Epidermal melanocyte (primary cell): ENCODE measurements around the gene WNT7B.
"Not testable (repeated sequence)": the region's sequence is repeated elsewhere in the genome, so short reads cannot be mapped to it uniquely, and the experiment has no call there.

Experiments
- DNase-seq: peaks from one replicate; pipeline ENCODE4 v3.0.0; 2011; ENCODE audit warnings: low spot score; ENCODE audit not compliant: insufficient read length

The WNT7B gene

DNA sequence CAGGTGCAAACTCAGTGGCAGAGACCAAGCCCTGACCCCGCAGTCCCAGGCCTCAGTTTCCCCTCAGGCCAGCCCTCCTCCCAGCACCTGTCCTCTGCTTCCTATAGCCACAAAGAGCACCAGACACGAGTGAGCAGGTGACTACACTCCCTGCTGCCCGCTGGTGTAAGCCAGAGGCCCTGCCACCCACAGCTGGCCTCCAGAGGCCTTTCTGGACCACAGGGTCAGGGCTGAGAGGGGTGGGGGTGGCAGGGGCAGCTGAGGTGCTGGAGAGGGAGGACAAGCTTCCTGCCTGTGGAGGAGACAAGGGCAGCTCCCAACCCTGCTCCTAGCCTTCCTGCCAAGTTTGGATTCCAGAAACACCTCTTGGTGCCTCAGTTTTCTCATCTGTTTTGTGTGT is 31.3 kb upstream of the WNT7B start:
- no peak for DNase-seq

DNA sequence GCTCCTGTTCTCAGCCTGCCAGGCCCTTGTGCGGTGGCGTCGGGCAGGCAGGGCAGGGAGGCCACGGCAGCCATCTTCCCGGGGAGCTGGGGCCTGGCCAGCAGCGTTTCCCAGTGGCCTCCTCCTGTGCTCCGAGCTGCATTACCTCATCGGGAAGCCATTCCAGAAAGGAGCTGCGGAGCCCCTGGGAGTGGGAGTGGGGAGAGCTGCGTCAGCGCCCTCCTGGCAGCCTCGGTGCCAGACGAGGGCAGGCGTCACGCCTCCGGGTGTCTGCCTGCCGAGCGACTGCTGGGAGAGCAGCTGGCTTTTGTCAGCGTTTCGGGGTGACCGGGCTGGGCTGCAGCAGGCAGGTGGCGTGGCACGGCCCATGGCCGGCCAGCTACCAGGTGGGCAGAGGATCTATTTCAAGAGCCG is 30.9 kb upstream of the WNT7B start:
- DNase-seq = no peak

GRCh38 chr22:46007003-46007847 is 30.3 kb upstream of the WNT7B start:
- DNase-seq = no peak

GRCh38 chr22:46006379-46007002 is 29.5 kb upstream of the WNT7B start:
- DNase-seq = peak; percentile 96

GRCh38 chr22:46005116-46005705 is 28.2 kb upstream of the WNT7B start:
- DNase-seq = not testable (repeated sequence)

DNA sequence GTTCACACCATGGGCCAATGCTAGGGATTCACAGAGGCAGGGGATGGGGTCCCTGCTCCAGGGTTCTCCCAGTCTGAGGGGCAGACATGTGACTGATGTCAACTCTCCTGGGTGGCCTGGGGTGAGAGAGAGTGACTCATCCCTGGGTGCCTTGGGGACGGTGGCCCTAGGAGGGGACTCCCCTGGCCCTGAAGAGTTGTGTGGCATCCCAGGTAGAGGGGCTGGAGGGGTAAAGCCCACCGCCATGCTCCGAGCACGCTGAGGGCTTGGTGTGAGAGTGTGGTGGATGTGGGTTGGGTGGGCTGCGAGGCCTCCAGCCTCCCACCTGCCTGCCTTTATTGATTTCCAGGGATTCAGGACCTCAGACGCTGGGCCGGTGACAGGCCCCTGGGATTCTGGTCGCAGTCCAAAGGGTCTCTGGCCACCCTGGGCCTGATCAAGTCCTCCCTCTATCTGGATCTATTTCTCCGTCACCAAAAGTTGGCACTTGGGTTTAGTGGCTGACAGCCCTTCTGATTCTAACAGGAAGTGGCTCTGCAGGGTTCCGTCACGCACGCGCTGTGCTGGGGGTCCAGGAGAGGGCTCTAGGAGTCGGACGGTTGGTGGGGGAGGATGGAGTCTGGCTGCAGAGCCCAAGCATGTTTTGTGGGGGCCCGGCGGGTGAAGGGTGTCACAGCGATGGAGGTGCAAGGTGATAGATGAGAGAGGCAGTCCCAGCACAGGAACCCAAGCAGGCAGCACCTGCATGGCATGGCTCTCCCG is 27.3 kb upstream of the WNT7B start:
- DNase-seq = no peak

DNA sequence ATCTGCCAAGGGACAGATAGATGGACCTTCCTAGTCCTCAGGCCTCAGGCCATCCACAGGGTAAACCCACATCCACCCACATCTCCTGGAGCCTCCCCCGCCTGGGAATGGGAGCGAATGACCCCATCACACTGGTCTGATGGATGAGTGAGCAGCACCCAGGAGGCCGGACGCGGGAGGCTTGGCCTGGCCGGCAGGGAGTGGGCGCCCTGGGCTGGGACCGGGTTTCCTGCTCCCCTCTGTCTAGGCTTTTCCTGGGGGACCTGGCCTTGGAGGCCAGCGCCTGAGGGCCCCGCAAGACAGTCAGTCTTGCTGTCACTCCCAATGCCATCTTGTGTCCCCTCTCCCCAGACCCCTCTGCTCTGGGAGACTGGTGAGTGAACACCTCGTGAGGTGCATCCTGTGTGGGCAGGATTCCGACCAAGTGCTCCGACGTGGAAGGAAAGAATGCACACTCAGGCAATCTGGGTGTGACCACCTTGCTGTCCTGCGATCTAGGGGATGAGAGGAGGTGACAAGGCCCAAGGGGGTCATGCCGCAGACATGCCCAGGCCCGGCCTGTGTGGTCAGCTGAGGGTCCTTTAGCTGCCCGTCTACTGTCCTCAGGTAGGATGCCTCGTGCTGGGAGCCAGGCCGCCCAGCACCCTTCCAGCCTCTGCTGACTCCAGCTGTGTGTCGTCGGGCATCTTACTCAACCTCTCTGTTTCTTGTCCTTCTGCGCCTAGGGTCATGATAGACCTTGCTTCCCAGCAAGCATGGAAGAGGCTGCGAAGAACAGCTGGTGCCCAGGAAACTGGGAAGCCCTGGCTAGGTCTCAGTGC is 26.5 kb upstream of the WNT7B start:
- no peak for DNase-seq

DNA sequence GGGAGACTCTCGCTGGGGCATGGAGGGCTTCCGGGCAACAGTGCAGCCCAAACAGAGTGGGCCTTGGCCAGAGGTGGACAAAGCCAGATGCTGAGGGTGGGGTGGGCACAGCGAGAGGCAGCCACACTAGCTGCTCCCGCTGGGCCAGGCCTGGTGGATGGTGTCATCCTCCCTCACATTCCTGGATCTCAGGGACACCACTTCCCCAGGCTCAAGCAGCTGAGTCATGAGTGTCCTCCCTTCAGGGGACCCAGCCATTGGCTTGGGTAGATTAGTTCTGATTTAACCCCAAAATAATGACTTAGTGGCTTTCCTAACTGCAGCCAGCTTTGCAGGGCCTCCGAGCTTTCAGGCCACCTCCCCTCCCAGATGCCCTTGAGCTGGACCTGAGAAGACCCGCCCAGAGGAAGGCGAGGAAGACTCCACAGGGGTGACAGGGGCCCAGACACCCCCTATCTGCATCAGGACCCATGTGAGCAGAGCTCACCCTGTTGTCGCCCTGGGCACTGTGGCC is 25.9 kb upstream of the WNT7B start:
- DNase-seq = peak; percentile 63

- DNase-seq = no peak
These were observed 24.6 kb upstream of the WNT7B start for GRCh38 chr22:46001426-46002106.

DNA sequence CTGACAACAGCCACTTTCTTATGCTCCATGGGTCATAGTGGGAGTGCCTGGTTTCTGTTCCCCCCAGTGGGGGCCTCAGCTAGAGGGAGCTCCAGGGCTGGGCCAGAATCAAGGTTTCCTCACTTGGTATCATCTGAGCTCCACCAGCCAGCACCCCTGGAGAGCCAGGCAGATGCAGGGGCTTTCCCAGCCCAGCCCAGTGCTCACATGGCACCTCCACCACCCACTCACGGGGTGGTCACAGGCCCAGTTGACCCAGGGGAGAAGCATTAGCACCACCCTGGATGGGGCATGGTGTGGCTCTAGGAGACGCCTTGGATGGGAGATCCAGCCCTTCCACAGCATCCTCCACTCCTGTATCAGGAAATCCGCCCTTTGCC is 24.1 kb upstream of the WNT7B start:
- DNase-seq = no peak

- DNase-seq = no peak
These were observed 23.4 kb upstream of the WNT7B start for GRCh38 chr22:46000081-46001027.

DNA sequence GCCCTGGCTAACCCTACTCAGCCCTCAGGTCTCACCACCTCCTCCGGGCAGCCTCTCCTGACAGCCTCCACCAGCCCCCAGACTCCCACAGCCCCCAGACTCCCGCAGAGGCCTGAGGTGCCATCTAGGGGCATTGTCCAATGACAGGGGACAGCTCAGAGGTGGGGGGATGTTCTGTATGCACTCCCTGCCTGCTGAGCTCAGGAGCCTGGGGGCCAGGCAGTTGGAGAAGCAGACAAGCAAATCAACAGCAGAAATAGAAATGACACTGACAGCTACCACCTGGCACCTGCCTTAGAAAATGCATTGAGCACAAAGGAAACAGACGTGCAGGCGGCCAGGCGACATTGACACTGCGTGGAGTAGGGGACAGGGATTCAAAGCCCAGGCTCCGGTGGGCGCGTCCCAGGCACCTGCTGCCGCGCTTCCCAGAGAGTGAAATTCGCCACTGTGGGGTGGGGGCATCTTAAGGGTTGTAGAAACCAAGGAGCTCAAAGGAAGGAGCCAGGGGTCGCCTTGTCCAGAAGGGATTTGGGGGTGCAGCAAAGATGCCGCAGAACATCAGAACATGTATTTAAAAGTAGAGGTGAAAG is 22.5 kb upstream of the WNT7B start:
- no peak for DNase-seq

DNA sequence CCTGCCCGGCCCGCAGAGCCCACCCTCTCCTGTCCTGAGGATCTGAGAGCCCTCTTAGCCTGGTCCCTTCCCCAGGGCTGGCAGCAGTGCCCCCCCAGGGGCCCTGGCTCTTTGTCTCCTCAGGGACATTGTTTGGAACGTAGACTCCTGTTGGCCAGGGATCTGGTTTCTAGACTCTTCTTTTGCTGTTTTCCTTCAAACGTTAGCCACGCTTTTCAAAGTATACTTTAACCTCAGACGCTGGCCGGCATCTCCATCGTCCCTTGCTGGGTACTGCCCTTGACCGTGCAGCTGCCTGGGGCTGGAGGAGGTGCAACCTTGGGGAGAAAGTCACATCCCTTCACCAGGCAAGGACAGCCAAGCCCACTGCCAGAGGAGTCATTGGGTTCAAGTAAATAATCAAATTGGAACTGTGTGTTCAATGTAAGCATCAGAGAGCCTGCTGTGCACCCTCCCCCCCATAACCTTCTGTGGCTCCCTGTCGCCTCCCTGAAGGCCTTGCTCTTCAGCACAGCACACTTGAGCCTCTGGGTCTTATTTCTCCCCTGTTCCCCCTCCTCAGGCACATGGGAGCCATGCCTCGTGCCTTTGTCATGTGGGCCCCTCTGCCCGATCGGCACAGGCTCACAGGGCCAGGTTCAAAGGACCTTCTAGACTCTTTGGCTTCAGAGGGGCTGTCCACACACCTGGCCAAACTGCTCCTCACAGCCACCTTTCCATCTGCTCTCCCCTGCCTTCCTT is 21.8 kb upstream of the WNT7B start:
- DNase-seq = no peak

- no peak for DNase-seq
These were observed 21.0 kb upstream of the WNT7B start for GRCh38 chr22:45997777-45998637.

- DNase-seq = peak; percentile 69
These were observed 20.3 kb upstream of the WNT7B start for GRCh38 chr22:45997077-45997776.
